ENCODE results near the gene INPP4A.

INPP4A gene

DNA sequence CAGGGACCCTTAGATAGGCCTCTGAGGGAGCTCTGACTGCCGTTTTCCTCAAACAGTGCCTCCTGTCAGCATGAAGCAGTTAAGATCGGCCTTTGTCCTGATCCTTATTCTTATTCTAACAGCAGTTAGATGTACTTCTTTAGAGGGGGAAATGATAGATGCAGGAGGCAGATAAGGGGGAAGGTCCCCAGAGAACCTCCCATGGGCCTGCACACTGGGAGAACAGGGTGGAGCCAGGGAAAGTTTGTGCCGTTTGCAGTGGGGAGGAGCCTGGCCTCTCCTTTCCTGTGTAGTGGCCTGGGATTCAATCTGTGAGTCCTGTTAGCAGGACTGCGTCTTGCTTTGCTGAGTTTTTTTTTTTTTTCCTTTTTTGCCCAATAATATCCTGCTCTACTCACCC, 7.9 kb upstream of the INPP4A start:
- no peak for DNase-seq (ENCODE audit: low read depth)

DNA sequence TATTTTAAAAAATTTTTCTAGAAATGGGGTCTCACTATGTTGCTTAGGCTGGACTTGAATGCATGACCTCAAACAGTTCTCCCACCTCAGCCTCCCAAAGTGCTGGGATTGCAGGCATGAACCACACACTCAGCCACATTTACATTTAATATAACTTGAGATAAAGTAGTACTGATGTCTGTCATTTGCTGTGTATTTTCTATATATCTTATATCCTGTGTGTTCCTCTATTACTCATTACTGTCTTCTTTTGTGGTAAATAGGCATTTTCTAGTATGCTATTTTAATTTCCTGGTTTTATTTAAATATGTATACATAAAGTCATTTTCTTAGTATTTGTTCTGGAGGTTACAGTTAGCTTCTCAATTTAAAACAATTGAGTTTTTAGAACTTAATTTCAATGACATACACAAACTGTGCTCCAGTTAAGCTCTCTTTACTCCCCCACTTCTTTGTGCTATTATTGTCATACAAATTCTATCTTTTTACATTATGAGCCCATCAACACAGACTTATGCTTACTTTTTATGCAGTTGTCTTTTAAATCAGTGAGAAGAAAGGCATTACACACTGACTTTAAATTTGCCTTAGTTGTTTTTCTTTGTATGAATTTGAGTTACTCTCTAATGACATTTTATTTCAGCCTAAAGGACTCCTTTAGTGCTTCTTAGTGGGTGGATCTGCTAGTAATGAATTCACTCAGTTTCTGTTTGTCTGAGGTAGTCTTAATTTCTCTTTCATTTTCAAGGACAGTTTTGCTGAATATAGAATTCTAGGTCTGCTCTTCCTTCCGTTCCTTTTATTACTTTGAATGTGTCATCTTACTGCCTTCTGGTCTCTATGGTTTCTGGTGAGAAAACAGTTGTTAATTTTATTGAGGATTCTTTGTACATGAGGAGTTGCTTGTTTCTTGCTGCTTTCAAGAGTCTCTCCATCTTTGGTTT, 6.2 kb upstream of the INPP4A start:
- DNase-seq (ENCODE audit: low read depth) = no peak

DNA sequence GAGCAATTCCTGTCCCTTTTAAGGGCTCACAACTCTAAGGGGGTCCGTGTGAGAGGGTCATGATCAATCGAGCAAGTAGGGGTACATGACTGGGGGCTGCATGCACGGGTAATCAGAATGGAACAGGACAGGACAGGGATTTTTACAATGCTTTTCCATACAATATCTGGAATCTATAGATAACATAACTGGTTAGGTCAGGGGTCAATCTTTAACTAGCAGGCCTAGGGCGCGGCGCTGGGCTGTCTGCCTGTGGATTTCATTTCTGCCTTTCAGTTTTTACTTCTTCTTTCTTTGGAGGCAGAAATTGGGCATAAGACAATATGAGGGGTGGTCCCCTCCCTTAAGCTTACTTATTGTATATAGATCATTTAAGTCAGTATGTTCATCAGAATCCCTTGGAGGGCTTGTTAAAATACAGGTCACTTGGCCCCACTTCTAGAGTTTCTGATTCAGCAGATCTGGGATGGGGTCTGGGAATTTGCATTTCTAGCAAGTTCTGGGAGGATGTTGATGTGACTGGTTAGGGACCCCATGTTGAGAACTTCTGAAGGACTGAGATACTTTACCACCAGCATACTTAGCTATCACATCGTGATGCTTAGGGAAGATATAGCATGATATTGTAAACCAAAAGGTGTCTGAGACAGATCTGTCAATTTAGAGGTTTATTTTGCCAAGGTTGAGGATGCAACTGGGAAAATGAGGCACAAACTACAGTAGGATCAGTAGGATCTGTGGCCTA, 2.8 kb upstream of the INPP4A start:
- DNase-seq (ENCODE audit: low read depth) = no peak

DNA sequence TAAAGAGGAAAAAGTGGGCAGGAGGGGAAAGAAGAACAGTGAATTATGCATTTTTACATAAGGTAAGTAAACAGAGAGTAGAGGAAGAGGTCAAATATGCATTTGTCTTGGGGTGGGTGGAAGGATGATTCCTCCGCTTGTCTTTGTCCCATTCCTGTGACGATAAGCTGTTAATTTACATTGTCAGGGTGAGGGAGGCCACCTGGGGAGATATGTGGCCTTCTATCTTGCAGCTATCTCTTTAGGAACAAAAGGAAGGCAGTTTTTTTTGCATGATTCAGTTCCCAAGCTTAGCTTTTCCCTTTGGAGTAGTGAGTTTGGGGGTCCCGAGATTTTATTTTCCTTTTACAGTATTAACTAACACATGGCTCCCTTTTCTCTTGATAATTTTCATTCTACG, 2.2 kb upstream of the INPP4A start:
- no peak for DNase-seq (ENCODE audit: low read depth)

DNA sequence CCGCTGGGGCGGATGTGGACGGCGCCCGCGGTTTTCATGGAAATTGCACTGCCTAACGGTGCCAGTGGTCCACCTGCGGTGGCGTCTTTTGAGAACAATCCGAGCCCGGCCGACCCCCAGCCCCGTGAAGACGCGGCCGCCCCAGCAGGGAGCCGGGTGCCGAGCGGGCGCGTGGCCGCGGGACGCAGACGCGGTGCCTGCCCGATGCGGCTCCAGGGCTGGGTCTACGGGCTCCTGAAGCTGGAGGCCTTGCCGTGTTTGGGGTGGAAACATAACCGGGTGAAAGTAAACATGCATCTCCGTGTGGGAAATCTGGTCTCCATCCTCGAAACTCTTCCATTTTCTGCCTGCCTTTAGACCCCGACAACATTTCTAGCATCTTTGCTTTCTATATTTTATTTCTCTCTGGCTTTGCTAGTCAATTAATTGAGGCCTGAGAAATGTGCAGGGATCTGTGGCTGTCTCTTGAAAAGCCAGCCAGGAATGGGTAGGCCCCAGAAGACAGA, 572 bp downstream of the INPP4A start:
- DNase-seq (ENCODE audit: low read depth) = no peak

DNA sequence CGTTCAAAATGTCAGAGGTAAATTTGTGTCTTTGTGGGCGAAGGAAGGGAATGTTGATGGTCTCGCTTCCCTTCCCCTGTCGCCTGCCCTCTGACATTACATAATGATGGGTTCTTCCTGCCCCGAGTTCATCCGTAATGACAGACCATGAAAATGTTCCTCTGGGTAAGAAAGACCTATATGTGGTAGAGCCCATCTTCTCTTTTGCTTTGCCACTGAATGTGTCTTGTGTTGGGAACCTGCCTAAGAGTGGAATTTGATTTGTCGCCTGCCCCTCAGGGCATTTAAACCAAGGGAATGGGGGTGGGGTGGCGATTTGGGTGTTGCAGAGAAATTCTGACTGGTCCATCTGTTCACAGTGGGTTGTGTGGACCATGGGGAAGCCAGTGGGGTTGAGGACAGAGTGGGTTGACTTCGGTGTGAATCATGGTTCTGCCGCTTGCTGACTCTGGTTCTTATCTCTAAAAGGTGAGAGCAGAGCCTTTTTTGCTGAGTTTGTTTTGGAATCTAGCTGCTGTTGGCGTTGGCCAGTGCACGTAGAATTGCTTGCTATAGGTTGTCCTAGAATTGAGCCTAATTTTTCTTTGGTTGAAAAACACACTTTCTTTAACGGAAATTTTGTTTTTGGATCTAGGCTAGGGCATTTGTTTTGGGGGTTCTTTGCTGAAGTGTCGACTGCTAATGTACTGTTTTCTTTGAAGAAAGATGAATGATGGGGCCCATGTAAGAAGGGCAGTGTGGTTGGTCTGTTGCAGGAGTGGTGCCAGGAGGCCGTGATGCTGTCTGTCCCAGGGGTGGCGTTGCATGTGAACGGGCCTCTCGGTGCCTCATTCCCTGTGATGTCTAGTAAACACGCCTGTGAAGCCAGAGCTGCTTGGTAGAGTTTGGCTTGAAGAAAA, 1.3 kb downstream of the INPP4A start:
- no peak for DNase-seq (ENCODE audit: low read depth)

DNA sequence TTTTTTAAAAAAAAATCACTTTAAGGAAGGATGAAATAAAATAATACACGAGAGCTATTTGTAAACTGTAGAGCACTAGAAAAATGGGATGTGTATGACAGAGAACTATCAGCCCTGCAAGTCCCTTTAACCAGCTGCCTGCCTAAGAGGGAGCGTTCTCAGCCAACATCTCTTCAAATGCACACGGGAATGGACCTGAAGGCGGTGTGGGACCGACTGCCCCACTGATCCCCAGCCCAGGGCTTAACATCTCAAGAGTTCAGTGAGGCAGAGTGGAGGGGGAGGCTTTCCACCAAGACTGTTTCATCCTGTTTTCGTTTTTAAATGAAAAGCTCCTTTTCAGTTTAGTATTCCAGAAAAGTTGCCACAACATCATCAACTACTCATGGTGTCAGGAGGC, 2.2 kb downstream of the INPP4A start:
- no peak for DNase-seq (ENCODE audit: low read depth)

DNA sequence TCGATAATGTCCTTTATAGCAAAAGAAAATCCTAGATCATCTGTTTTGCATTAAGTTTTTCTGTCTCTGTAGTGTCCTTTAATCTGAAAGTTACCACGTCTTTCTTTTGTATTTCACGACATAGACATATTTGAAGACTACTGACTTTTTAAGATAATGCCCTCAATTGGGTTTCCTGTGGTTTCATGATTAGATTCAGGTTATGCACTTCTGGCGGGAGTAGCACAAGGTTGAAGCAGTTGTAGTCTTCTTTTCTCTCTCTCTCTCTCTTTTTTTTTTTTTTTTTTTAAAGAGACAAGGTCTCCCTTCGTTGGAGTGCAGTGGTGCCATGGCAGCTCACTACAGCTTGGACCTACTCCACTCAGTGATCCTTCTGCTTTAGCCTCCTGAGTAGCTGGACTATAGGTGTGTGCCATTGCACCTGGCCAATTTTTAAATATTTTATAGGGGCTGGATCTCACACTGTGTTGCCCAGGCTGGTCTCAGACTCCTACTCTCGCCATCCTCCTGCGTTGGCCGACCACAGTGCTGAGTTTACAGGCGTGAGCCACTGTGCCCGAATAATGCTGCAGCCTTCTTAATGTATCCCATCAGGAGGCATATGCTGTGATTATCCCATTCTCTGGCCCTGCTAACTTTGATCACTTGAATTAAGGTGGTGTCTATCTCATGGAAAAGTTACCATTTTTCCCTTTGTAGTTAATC, 3.9 kb downstream of the INPP4A start:
- no peak for DNase-seq (ENCODE audit: low read depth)

DNA sequence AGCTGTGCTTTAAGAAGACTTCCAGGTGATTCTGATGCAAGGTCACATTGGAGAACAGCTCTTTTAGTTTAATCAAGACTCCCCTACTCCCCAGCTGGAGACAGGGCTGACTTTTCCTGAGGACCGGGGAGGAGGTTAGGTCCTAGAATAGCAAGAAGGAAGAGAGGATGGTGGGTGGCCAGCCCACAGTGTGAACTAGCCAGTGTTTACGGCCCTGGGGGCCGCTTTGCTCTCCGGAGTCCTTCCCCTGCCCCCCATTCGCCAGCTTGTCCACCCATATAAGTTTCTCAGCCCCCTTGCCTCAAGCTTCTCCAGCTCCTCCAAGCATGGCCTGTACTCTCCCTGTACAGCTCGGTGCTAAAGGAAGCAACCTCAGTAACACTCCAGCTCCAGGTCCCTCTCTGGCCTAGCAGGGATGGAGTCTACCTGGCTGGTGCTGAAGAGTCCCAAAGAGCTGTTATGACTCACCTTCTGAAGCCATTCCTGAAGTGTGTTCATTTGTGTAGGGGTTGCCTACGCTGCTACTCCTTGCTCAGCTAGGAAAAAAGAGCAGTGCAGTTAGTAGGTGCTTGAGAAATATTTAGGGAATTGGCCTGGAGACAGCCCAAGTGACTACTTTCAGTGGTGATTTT, 7.9 kb downstream of the INPP4A start:
- DNase-seq (ENCODE audit: low read depth) = no peak

DNA sequence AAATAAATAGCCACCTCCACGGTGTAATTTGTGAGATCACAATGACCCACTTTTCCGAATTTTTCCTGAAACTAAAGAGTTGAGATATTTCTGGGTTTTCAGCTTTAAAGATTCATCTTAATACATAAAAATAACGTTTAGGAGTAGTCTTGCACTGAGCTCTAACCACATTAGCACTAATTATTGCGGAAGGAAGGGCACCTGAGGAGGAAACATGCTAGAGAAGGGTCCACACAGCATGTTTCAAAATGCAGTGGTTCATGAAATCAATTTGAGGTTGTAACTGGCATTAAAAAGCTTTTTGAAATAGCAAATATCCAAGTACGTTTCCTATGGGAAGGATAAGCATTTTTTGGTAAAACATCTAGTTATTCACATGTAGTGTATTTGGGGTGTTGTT, 8.4 kb downstream of the INPP4A start:
- no peak for DNase-seq (ENCODE audit: low read depth)

DNA sequence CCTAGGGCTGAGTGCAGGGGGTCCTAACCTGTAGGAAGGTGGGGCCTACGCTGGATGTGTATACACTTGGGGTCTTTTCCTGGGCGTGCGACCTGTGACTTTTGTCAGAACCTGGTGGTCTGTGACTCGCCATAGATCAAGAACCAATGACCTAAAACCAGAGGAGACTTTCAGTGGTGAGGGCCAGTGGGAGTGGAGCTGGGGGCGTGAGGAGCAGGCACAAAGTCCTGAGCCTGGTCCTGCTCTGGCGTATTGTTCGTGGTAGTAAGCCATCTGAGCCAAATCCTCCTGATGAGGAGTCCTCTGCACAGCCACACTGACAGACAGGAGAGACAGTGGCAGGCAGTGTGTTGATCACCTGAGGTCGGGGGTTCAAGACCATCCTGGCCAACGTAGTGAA, 8.9 kb downstream of the INPP4A start:
- no peak for DNase-seq (ENCODE audit: low read depth)

DNA sequence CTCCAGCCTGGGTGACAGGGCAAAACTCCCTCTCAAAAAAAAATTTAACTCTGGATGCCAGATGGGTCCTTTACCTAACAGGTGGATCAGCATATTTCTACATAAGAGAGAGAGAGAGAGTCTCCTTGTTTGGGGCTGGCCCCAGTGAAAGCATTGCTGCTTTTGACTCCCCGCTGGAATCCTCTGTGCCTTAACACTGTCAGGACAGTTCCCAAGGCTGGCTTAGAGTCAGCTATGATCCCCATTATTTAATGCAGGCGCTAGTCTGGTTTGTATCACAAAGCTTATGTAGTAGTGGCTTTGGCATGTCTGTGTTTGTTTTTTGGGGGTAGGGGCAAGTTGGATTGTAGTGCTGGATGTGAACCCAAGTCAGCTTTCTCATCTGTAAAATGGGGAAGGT, 9.4 kb downstream of the INPP4A start:
- DNase-seq (ENCODE audit: low read depth) = no peak

DNA sequence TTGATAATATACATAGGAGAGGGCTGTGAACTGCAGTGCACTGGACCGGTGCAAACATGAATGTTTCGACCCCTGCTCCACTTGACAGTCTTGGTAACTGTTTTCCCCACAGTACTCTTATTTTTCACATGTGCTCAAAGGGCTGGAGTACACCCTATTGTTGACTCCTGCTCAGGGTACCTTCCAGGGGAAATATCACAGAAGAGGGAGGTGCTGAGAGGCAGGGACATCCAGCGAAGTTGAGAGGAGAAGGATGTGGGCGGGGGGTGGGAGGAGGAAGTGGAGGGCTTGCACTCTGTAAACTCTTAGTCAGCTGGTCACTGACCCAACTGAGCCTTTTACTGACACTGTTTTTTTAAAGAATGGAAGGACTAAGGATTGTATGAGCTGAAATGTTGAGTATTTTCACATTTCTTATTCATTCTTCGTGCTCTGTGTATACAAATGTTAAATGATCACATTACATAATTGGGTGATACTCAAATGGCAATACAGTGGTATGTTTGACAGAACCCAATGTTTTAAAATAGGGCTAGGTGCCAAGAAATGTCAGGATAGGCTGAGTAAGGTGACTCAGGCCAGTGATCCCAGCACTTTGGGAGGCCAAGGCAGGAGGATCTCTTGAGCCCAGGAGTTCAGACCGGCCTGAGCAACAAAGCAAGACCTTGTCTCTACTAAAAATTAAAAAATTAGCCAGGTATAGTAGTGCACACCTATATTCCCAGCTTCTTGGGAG, 10.0 kb downstream of the INPP4A start:
- no peak for DNase-seq (ENCODE audit: low read depth)

DNA sequence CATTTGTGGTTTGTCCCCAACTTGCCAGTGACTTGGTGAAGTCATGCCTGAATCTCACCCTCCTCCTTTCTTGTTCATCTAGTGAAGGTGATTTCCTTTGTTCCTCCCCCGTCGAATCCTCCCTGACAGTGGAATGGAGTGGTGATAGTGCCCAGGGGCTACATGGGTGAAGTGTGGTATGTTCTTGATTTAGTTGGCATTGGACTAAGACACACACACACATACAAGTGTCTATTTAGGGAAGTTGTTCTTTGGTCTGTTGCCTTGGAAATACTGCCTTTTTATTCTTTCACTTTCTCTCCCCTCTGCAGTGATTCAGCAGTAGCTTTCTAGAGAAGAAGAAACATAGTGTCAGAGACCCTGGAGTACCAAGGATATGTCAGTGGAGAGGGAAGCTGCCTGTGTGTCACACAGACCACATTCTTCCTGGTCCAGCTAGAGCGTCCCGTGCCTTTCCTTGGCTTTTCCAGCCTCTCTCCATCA, 10.9 kb downstream of the INPP4A start:
- DNase-seq (ENCODE audit: low read depth) = no peak

DNA sequence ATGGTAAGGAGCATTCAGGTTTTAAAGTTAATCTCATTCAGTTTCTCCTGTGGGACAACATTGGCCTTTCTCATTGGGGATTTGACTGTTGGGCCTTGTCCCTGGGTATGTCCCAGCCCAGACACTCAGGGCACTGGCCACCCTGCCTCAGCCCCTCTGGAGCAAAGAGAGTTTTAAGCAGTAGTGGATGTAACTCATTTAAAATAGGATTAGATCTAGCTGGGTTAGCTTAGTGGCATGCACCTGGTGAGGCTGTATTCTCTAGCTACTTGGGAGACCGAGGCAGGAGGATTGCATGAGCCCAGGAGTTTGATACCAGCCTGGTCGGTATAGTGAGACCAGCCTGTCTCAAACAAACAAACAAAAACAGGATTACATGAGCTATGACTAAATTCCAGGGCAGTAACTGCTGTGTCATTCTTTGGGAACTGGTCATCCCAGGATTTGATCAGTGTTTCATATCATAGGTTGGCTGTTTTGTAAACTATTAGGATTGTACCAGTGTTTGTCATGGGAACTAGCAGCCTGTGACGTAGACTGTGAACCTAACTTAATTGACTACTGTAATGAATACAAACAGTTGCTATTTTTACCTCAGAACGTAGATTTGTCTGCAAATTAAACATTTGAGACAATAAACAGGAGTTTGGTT, 12.5 kb downstream of the INPP4A start:
- DNase-seq (ENCODE audit: low read depth) = no peak

DNA sequence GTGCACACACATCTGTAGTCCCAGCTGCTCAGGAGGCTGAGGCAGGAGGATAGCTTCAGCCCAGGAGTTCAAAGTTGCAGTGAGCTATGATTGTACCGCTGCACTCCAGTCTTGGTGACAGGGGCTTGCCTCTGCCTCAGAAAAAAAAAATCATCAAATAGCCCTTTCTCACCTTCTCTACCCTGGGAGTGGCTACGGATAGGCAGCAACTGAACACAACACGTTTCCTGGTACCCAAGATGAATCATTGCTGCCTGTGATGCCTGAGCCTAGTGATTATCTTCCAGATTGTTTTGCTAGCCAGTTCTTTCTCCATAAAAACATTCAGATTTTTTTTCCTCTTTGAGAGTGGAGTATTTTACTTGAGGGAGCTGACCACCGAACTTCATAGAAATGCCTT, 13.5 kb downstream of the INPP4A start:
- no peak for DNase-seq (ENCODE audit: low read depth)

DNA sequence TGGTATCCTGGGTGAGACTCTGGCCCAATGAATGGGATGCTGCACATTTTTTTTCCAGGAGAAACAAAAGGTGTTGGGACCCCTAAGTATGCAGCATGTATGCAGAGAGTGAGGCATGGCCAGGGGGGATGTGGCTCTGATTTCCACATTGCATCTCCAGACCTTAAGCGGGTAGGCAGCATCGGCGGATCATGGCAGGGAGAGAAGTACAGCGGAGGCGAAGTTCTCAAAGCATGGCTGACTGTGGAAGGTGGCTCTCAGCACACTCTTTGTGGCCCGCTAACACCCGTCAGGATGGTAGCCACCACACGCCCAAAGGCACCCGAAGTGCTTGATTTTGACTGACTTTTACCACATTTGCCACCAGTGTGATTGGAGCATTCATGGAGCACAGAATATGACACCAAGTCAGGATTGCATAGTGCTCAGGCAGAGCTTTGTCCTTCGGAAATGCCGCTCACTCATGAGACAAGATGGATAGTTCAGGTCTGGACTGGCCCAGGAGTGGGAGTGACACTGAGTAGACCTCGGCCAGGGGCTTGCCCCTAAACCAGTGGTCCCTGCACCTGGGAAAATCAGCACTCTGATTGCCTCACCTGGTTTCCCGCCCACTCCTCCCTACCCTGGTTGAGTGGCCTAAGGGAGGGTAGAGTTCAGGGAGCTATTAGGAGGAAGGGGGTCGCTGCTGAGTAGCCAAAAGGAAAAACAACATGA, 14.2 kb downstream of the INPP4A start:
- no peak for DNase-seq (ENCODE audit: low read depth)

DNA sequence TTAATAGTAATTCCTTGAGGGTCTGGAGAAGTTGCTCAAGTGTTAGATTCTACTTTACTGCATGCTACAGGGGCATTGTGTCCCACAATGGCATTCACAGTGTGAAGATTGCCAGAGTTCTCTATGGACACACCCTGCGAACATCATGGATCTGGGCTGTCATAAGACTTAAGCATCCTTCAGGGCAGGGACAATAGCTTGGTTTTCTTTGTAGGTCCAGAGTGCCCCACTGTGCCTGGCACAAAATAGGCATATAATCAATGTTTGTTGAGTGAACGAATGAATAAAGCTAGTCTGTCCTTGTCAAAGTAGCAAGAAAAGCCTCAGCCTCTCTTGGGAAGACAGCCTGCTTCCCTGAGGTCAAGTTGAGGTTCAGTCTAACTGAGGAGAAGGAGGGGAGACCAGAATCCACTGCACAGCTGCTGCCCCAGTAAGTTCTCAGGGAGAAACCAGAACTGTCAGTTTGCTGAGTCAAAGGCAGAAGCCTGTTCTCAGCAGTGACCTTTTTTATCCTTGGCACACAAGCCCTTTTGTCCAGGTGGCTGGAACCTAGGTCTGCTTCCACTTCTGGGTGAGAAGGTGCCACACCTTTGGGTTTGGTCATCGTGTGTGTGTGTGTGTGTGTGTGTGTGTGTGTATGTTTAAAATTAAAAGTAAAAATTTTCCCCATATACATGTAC, 15.0 kb downstream of the INPP4A start:
- no peak for DNase-seq (ENCODE audit: low read depth)
